Medulla oblongata (tissue), 1 donor: ENCODE data around the gene RRM2.
"Not testable (repeated sequence)": the region's sequence is repeated elsewhere in the genome, so short reads cannot be mapped to it uniquely, and the experiment has no call there.

Experiments used
- DNase-seq: peaks from one replicate; pipeline ENCODE4 v3.0.0-alpha.2; 2015; ENCODE audit errors: extremely low spot score

The RRM2 gene

GRCh38 chr2:10132043-10132575 lies 9.6 kb downstream of the RRM2 start:
- no peak for DNase-seq

- no peak for DNase-seq
Measured at GRCh38 chr2:10132596-10132995, 10.1 kb downstream of the RRM2 start.

- DNase-seq: no peak
Measured at GRCh38 chr2:10132996-10133647, 10.6 kb downstream of the RRM2 start.

- DNase-seq: no peak
Measured at GRCh38 chr2:10135296-10136089, 13.0 kb downstream of the RRM2 start.

GRCh38 chr2:10136101-10136934 lies 13.8 kb downstream of the RRM2 start:
- DNase-seq: no peak

- DNase-seq: no peak
Measured at GRCh38 chr2:10137053-10137843, 14.7 kb downstream of the RRM2 start.

- DNase-seq: no peak
Measured at GRCh38 chr2:10139536-10139935, 17.0 kb downstream of the RRM2 start.

GRCh38 chr2:10140841-10141610 lies 18.5 kb downstream of the RRM2 start:
- DNase-seq: no peak

- DNase-seq: no peak
Measured at GRCh38 chr2:10141736-10142639, 19.4 kb downstream of the RRM2 start.

- DNase-seq: no peak
Measured at GRCh38 chr2:10142640-10142965, 20.1 kb downstream of the RRM2 start.

GRCh38 chr2:10144771-10145518 lies 22.4 kb downstream of the RRM2 start:
- no peak for DNase-seq

GRCh38 chr2:10145519-10146357 lies 23.2 kb downstream of the RRM2 start:
- DNase-seq: no peak

- DNase-seq: no peak
Measured at GRCh38 chr2:10146366-10147005, 23.9 kb downstream of the RRM2 start.

GRCh38 chr2:10147050-10147660 lies 24.6 kb downstream of the RRM2 start:
- not testable (repeated sequence) for DNase-seq

GRCh38 chr2:10148268-10148667 lies 25.7 kb downstream of the RRM2 start:
- no peak for DNase-seq

- no peak for DNase-seq
Measured at GRCh38 chr2:10149635-10150034, 27.1 kb downstream of the RRM2 start.

GRCh38 chr2:10150436-10150835 lies 27.9 kb downstream of the RRM2 start:
- no peak for DNase-seq
